ENCODE data around the gene LRP3. TPM values are rescaled to one million over a fixed set of nuclear protein-coding genes. Genes with fewer than 3 reads are reported as not detected.

Gene LRP3
- polyA plus RNA-seq, 3 donors, result 1.4 to 11.9 (median 4.1) TPM

- Mint-ChIP-seq H3K36me3 (no peaks in the 10 kb centered on the region), H3K27ac (no peak overlapping the region), H3K9me3 (no peaks in the 10 kb centered on the region), H3K27me3 (ENCODE audit: low read depth in 3 of 3) (peaks cover 7 to 19% (median 11%) of the 10 kb centered on the region in 3 donors), H3K4me1 (peaks cover 54% of the 10 kb centered on the region), H3K4me3 (peak overlapping the region; percentile 9 to 51)
- peaks cover 0 to under 1% of the 10 kb centered on the region in 2 donors for H3K36me3 ChIP-seq (replicated peaks in 1 of 2; ENCODE audit: control insufficient read depth in 1 of 2, insufficient read depth in 2 of 2, low read length in 2 of 2)
- DNase-seq, result peak in 1 of 3 donors; percentile 2
- H3K9ac ChIP-seq (ENCODE audit: insufficient read depth, low read length, poor library complexity, severe bottlenecking), result no peak overlapping the region
- H3K27me3 ChIP-seq (ENCODE audit: control insufficient read depth in 2 of 2, insufficient read depth in 2 of 2, low read length in 2 of 2), result no peaks in the 10 kb centered on the region
- H3K79me2 ChIP-seq (ENCODE audit: insufficient read depth, low read length), result peaks cover 18% of the 10 kb centered on the region
- no peak for TF ChIP-seq CTCF (IDR thresholded peaks at IDR 0.05)
- H3K9me3 ChIP-seq (replicated peaks in 1 of 2; ENCODE audit: control insufficient read depth in 1 of 2, insufficient read depth in 1 of 2, low read length in 2 of 2), result no peaks in the 10 kb centered on the region
- no peak overlapping the region for H2AFZ ChIP-seq (ENCODE audit: insufficient read depth, low read depth, low read length, poor library complexity, severe bottlenecking)
- WGBS (ENCODE audit: insufficient coverage), result 89% methylated on average over 6 of the region's 6 CpGs
- peaks cover 52 to 58% of the 10 kb centered on the region in 2 donors for H3K4me1 ChIP-seq (ENCODE audit: control insufficient read depth in 1 of 2, insufficient read depth in 2 of 2, low read length in 2 of 2)
- H4K20me1 ChIP-seq (ENCODE audit: insufficient read depth, low read length), result peaks cover 7% of the 10 kb centered on the region
- no peak overlapping the region for H3K4me2 ChIP-seq (replicated peaks; ENCODE audit: extremely low read depth, low read length, poor library complexity, severe bottlenecking)
- intact Hi-C loops (cut with micrococcal nuclease), result no loop called here
- H3K27ac ChIP-seq (ENCODE audit: low read depth in 1 of 2, low read length in 2 of 2), result no peak overlapping the region
- no peak overlapping the region for H3K4me3 ChIP-seq (replicated peaks in 1 of 3; ENCODE audit: low read depth in 2 of 3, low read length in 3 of 3)
These were observed 2.6 kb upstream of the LRP3 start for GRCh38 chr19:33191501-33191900.

GRCh38 chr19:33192010-33192409, 2.1 kb upstream of the LRP3 start:
- no peak overlapping the region for H3K4me2 ChIP-seq (replicated peaks; ENCODE audit: extremely low read depth, low read length, poor library complexity, severe bottlenecking)
- peak in 1 of 3 donors; percentile 5 for DNase-seq
- peak overlapping the region in 1 of 2 donors; percentile 60 for H3K4me3 Mint-ChIP-seq
- H2AFZ ChIP-seq (ENCODE audit: insufficient read depth, low read depth, low read length, poor library complexity, severe bottlenecking), result no peak overlapping the region
- intact Hi-C loops (cut with micrococcal nuclease), result no loop called here
- H3K36me3 Mint-ChIP-seq, result peaks cover 4% of the 10 kb centered on the region in 2 donors
- peaks cover 7 to 19% (median 11%) of the 10 kb centered on the region in 3 donors for H3K27me3 Mint-ChIP-seq (ENCODE audit: low read depth in 3 of 3)
- peaks cover 49 to 55% of the 10 kb centered on the region in 2 donors for H3K4me1 ChIP-seq (ENCODE audit: control insufficient read depth in 1 of 2, insufficient read depth in 2 of 2, low read length in 2 of 2)
- peaks cover 53% of the 10 kb centered on the region for H3K4me1 Mint-ChIP-seq
- H3K4me3 ChIP-seq (replicated peaks in 1 of 3; ENCODE audit: low read depth in 2 of 3, low read length in 3 of 3), result no peak overlapping the region
- no peaks in the 10 kb centered on the region for H3K9me3 Mint-ChIP-seq
- peaks cover 23% of the 10 kb centered on the region for H3K79me2 ChIP-seq (ENCODE audit: insufficient read depth, low read length)
- H3K27ac ChIP-seq (ENCODE audit: low read depth in 1 of 2, low read length in 2 of 2), result no peak overlapping the region
- no peak overlapping the region for H3K9ac ChIP-seq (ENCODE audit: insufficient read depth, low read length, poor library complexity, severe bottlenecking)
- peaks cover 0 to 5% of the 10 kb centered on the region in 2 donors for H3K36me3 ChIP-seq (replicated peaks in 1 of 2; ENCODE audit: control insufficient read depth in 1 of 2, insufficient read depth in 2 of 2, low read length in 2 of 2)
- H4K20me1 ChIP-seq (ENCODE audit: insufficient read depth, low read length), result peaks cover 8% of the 10 kb centered on the region
- no peaks in the 10 kb centered on the region for H3K27me3 ChIP-seq (ENCODE audit: control insufficient read depth in 2 of 2, insufficient read depth in 2 of 2, low read length in 2 of 2)
- no peak overlapping the region for H3K27ac Mint-ChIP-seq
- 70% methylated on average over 7 of the region's 7 CpGs for WGBS (ENCODE audit: insufficient coverage)
- no peaks in the 10 kb centered on the region for H3K9me3 ChIP-seq (replicated peaks in 1 of 2; ENCODE audit: control insufficient read depth in 1 of 2, insufficient read depth in 1 of 2, low read length in 2 of 2)
- TF ChIP-seq CTCF (IDR thresholded peaks at IDR 0.05), result peak; percentile 12

All from CD14-positive monocyte (primary cell).